Left ventricle myocardium inferior (tissue), 1 donor: ENCODE data around the gene NATD1. TPM values are rescaled to one million over a fixed set of nuclear protein-coding genes. Genes with fewer than 3 reads are reported as not detected.
A peak's percentile ranks its signal among the peaks of the same experiment; 100 is the strongest.

Source experiments
- DNase-seq: peaks from one replicate; pipeline ENCODE4 v3.0.0-alpha.2; 2020
- H3K27ac ChIP-seq: fragments of 200-600 bp; replicated peaks from 2 replicates; pipeline ENCODE4 v1.8.0; 2021
- H3K27me3 ChIP-seq: fragments of 200-600 bp; 2 replicates; pipeline ENCODE4 v1.8.0; 2021; ENCODE audit warnings: low read depth
- H3K36me3 ChIP-seq: fragments of 200-600 bp; 2 replicates; pipeline ENCODE4 v1.8.0; 2021
- H3K4me1 ChIP-seq: fragments of 200-600 bp; 2 replicates; pipeline ENCODE4 v1.8.0; 2021
- H3K4me3 ChIP-seq: fragments of 200-600 bp; 2 replicates; pipeline ENCODE4 v1.8.0; 2021; ENCODE audit warnings: mild to moderate bottlenecking, moderate library complexity
- H3K9me3 ChIP-seq: fragments of 200-600 bp; replicated peaks from 2 replicates; pipeline ENCODE4 v1.8.0; 2021
- intact Hi-C: fragments of 100-400 bp; cut with micrococcal nuclease; formaldehyde crosslinking; loops from one replicate; pipeline ENCODE4 v1.11.0; 2022
- long read RNA-seq: library from polyadenylated mRNA; unstranded; transcript quantifications from one replicate; pipeline ENCODE4 v2.0.0, GENCODE V29; 2021
- total RNA-seq: library from RNA; stranded (reverse); fragmentation: NEBNext Ultra II Directional; extraction: Animal tissue kit (Norgen Biotek cat#: 25700); gene quantifications from one replicate; pipeline ENCODE4 v1.2.1, GENCODE V29; 2021
- TF ChIP-seq, protein P1 (sequence below): fragments of 200-600 bp; IDR thresholded peaks from 2 replicates; pipeline ENCODE4 v1.8.0; 2021; ENCODE audit warnings: antibody characterized with exemption, mild to moderate bottlenecking, borderline replicate concordance
- donor health status: DM: no; HTN: yes; CAD: no; lungs with severe emphysema.

The NATD1 gene, protein sequence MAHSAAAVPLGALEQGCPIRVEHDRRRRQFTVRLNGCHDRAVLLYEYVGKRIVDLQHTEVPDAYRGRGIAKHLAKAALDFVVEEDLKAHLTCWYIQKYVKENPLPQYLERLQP
- 17.7 TPM for total RNA-seq
- long read RNA-seq, full-length matches to known transcripts, result 11 of 63 reads
- long read RNA-seq, partial matches to known transcripts, result 0 of 63 reads
- long read RNA-seq, other reads (novel, unspliced or antisense), result 52 of 63 reads

DNA sequence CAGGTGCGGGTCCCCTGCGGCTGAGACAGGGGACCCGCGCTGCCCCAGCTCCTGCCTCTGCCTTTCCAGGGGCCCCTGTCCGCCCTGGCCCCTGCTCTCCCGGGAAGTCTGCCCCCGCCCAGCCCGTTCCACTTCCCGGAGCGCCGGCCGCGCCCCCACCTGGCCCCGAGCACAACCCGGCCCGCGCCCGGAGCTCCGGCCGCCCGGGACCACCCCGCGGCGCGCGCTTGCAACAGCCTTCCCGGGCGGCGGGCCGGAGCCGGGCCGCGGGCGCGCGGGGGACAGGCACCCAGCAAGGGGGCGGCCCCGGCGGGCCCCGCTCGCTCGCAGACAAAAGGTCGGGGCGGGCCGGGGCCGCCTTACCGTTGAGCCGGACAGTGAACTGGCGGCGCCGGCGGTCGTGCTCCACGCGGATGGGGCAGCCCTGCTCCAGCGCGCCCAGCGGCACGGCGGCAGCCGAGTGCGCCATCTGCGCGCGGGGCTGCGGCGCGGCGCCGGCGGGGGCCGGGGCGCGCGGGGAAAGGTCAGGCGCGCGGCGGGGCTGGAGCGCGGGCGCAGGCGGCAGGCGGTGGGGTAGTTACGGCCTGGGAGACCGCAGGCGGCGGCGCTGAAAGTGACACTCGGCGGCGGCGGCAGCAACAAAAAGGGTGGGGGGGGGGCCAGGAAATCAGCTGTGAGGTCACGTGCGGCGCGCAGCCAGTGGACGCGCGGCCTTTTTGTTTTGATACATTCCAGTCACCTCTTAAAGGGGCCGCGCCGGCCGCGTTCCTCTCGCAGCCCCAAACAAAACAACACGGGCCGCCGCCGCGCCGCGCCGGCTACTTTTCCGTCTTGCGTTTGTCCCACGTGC lies at the start of gene NATD1:
Gene NATD1 (minus strand): TSS at position 615 of the 850 bp plus-strand sequence. CDS start 146 bp downstream, at position 469.
- H3K27ac ChIP-seq, result peak within 1 kb of the TSS; percentile 88
- TF ChIP-seq, protein P1, sequence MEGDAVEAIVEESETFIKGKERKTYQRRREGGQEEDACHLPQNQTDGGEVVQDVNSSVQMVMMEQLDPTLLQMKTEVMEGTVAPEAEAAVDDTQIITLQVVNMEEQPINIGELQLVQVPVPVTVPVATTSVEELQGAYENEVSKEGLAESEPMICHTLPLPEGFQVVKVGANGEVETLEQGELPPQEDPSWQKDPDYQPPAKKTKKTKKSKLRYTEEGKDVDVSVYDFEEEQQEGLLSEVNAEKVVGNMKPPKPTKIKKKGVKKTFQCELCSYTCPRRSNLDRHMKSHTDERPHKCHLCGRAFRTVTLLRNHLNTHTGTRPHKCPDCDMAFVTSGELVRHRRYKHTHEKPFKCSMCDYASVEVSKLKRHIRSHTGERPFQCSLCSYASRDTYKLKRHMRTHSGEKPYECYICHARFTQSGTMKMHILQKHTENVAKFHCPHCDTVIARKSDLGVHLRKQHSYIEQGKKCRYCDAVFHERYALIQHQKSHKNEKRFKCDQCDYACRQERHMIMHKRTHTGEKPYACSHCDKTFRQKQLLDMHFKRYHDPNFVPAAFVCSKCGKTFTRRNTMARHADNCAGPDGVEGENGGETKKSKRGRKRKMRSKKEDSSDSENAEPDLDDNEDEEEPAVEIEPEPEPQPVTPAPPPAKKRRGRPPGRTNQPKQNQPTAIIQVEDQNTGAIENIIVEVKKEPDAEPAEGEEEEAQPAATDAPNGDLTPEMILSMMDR, result no peak
- intact Hi-C loops, result no loop called here
- H3K9me3 ChIP-seq, result no peaks in the 10 kb centered on the region
- no peaks in the 10 kb centered on the region for H3K36me3 ChIP-seq
- H3K27me3 ChIP-seq, result no peaks in the 10 kb centered on the region
- peak within 1 kb of the TSS; percentile 81 for H3K4me3 ChIP-seq
- H3K4me1 ChIP-seq, result peaks cover 54% of the 10 kb centered on the region
- DNase-seq, result peak; percentile 91

DNA sequence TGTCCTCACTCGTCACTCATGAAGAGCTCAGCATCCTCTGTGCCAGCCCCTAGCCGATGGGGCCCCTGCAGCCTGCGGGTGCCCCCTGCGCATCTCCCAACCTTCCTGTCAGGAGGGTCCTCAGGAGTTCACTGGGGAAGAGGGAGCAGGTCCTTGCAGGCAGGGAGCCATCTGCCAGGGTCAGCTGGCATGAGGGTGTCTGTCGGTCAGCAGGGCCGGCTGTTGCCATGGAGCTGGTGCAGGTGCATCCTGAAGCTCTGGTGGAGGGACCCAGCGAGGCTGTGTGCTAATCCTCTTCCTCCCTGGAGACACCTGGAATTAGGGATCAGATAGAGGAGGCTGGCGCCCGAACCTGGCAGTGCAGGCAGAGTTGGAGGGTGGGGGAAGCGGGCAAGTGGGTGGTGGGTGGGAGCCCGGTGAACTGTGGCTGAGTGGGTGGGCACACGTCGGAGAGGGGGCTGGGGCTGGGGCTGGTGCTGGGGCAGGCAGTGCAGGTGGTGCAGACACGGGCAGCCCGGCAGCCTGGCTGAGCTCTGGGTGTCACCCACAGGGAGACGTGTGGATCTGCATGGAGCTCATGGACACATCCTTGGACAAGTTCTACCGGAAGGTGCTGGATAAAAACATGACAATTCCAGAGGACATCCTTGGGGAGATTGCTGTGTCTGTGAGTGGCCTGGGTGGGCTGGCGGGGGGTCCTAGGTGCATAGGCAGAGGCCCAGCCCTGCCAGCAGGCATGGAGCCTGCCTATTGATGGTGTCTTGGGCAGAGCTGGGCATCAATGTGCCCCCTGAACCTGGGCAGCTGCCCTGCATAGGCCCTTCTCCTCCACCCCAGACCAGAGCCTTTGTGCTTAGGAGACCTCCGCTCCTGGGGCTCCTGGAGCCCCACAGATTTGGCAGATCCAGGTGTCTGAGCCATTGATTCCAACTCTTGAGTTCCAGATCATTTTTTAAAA lies 48.7 kb upstream of the NATD1 start:
- Histone ChIP-seq H3K27ac (no peak overlapping the region), H3K4me1 (peaks cover 26% of the 10 kb centered on the region), H3K4me3 (no peak overlapping the region), H3K9me3 (no peaks in the 10 kb centered on the region), H3K36me3 (peaks cover 77% of the 10 kb centered on the region), H3K27me3 (peaks cover 4% of the 10 kb centered on the region)
- intact Hi-C loops, result no loop called here
- TF ChIP-seq, protein P1, result no peak
- no peak for DNase-seq

DNA sequence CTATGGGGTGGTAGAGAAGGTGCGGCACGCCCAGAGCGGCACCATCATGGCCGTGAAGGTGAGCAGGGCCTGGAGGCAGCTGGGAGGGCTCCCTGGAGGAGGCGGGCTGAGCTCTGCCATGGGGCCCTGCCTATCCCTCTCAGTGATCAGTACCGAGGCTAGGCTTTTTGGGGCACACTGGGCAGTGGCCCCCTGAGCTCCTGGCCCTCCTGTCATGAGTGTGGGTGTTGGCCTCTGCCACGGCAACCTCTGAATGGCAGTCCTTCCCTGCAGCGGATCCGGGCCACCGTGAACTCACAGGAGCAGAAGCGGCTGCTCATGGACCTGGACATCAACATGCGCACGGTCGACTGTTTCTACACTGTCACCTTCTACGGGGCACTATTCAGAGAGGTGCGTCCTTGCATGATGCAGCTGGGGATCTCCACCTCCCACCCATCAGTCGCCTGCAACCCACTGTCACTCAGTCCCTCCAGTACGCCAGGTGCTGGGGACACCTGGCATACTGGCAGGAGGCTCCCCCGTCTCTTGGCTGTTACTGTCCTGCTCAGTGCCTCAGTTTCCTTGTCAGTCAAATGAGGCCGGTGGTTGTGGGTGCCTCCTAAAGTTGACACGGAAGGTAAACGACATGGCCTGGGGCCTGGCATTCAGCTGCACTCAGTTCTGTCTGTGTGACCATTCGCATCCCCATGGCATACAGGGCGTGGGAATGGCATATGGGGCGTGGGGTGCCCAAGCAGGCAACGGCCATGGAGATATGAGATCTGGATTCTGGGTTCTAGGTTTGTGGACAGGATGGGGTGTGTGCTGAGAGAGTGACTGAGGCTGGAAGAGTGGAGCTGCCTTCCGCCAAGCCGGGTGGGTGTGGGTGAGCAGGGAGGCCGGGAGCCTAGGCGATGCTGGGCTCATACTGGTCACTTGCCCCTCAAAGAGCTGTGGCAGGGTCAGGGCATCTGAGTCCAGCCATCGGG lies 47.7 kb upstream of the NATD1 start:
- H3K27me3 ChIP-seq, result peaks cover 4% of the 10 kb centered on the region
- no peak for DNase-seq
- intact Hi-C loops, result no loop called here

DNA sequence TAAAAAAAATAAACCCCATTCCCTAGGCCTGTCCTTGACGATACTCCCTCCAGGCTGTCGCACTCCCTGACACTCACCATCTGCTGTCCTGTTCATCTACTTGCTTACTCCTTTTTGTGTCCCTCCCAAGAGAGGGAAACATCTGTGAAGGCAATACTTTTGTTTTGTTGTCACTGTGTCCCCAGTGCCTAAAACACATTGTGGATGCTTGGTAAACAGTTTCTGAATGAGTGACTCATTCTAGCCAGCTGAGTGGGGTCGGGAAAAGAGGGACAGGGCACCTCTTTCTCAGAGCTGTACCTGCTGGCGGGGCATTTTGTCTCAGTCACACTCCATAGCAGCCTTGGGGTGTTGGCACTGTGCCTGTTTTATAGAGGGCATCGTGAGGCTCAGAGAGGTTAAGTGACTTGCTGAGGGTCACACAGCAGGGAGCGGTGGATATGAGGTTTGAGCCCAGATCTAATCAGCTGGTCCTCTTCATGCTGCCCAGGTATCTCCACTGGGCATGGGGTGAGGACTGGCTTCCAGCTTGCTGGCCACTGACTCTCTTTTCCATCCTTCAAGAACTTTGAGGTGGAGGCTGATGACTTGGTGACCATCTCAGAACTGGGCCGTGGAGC lies 46.9 kb upstream of the NATD1 start:
- Histone ChIP-seq H3K27ac (no peak overlapping the region), H3K4me1 (peaks cover 44% of the 10 kb centered on the region), H3K36me3 (peaks cover 64% of the 10 kb centered on the region), H3K9me3 (no peaks in the 10 kb centered on the region), H3K27me3 (peaks cover 4% of the 10 kb centered on the region), H3K4me3 (no peak overlapping the region)
- intact Hi-C loops, result no loop called here
- TF ChIP-seq, protein P1, result no peak
- DNase-seq, result no peak

More for the DNA sequence above, 47.7 kb upstream of the NATD1 start:
- peaks cover 69% of the 10 kb centered on the region for H3K36me3 ChIP-seq
- H3K27ac ChIP-seq, result no peak overlapping the region
- no peaks in the 10 kb centered on the region for H3K9me3 ChIP-seq
- H3K4me3 ChIP-seq, result no peak overlapping the region
- peaks cover 36% of the 10 kb centered on the region for H3K4me1 ChIP-seq
- TF ChIP-seq, protein P1, result no peak
